ENCODE results near the gene LRRN2.

GRCh38 chr1:204692325-204692840 lies 6.8 kb upstream of the LRRN2 start:
- no peak for TF ChIP-seq POLR2A (IDR thresholded peaks at IDR 0.05; ENCODE audit: low read length)
- no peak for TF ChIP-seq GATA1 (IDR thresholded peaks at IDR 0.05; ENCODE audit: low read depth, low read length)
